ENCODE measurements around the gene TGM1.

GRCh38 chr14:24277606-24278321 lies 14.8 kb upstream of the TGM1 start:
- no peak for TF ChIP-seq POLR2A (IDR thresholded peaks at IDR 0.05; ENCODE audit: low read length)
- TF ChIP-seq GATA1 (IDR thresholded peaks at IDR 0.05; ENCODE audit: low read depth, low read length), result no peak
